Coronary artery (tissue), 2 donors: ENCODE results near the gene ZNF770.

Experiments
- DNase-seq: peaks from one replicate; pipeline ENCODE4 v3.0.0-alpha.2; 2017; ENCODE audit warnings: low spot score
- H3K27ac ChIP-seq, 2 donors: fragments of 200-600 bp; sonication (generic); one replicate each; pipeline ENCODE4 v1.5.1; 2016 to 2019
- H3K4me3 ChIP-seq: fragments of 200-600 bp; sonication (generic); 2 replicates; pipeline ENCODE4 v1.5.1; 2016; ENCODE audit warnings: mild to moderate bottlenecking, moderate library complexity
- TF ChIP-seq, protein P1 (sequence below): fragments of 200-600 bp; sonication (generic); IDR thresholded peaks from one replicate; pipeline ENCODE4 v1.5.1; 2019; ENCODE audit warnings: antibody characterized with exemption

The ZNF770 gene

DNA sequence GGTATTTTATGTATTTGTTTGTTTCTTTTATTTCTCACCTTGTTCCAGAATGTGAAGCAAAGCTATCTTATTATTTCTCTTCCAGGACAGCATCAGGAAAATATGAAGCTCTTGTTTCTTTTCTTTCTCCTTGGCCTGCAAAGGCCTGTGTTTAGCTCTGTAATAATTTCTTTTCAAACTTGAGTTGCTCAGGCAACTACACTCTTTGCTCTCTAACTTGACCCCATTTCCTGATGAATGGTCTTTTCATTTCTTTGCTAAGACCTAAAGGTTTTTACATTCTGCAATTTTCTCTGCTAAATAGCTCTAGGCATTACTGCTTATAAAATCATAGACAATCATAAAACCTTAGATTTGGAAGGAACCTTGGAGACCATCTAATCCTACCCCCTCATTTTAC is 26.2 kb upstream of the ZNF770 start:
- DNase-seq = no peak

GRCh38 chr15:35013370-35013769 is 25.3 kb upstream of the ZNF770 start:
- no peak overlapping the region for H3K27ac ChIP-seq
- no peak overlapping the region for H3K4me3 ChIP-seq
- no peak for DNase-seq
- TF ChIP-seq, protein P1, sequence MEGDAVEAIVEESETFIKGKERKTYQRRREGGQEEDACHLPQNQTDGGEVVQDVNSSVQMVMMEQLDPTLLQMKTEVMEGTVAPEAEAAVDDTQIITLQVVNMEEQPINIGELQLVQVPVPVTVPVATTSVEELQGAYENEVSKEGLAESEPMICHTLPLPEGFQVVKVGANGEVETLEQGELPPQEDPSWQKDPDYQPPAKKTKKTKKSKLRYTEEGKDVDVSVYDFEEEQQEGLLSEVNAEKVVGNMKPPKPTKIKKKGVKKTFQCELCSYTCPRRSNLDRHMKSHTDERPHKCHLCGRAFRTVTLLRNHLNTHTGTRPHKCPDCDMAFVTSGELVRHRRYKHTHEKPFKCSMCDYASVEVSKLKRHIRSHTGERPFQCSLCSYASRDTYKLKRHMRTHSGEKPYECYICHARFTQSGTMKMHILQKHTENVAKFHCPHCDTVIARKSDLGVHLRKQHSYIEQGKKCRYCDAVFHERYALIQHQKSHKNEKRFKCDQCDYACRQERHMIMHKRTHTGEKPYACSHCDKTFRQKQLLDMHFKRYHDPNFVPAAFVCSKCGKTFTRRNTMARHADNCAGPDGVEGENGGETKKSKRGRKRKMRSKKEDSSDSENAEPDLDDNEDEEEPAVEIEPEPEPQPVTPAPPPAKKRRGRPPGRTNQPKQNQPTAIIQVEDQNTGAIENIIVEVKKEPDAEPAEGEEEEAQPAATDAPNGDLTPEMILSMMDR = no peak

More for the DNA sequence above, 26.2 kb upstream of the ZNF770 start:
- Histone ChIP-seq H3K27ac (no peak overlapping the region), H3K4me3 (no peak overlapping the region)
- TF ChIP-seq, protein P1 = no peak

GRCh38 chr15:35007397-35007796 is 19.3 kb upstream of the ZNF770 start:
- no peak overlapping the region for H3K4me3 ChIP-seq
- H3K27ac ChIP-seq = no peak overlapping the region
- TF ChIP-seq, protein P1 = no peak
- no peak for DNase-seq

DNA sequence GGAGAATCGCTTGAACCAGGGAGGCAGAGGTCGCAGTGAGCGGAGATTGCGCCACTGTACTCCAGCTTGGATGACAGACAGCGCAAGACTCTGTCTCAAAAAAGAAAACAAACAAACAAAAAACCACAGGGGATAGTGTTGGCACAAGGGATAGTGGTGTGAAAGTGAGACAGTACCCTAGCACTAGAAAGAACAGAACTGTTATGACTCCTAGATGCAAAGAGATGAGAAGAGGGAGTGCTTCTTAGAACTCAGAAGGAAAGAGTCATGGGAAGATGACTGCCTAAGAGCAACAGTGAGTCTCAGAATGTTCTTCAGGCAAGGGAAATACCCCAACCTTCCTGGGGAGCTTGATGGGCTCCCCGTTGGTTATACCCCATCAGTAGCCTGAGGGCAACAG is 17.8 kb upstream of the ZNF770 start:
- H3K27ac ChIP-seq = no peak overlapping the region
- no peak for DNase-seq
- TF ChIP-seq, protein P1 = no peak
- no peak overlapping the region for H3K4me3 ChIP-seq

- H3K4me3 ChIP-seq = no peak overlapping the region
- TF ChIP-seq, protein P1 = no peak
These were observed 15.8 kb upstream of the ZNF770 start for GRCh38 chr15:35003928-35004327.

DNA sequence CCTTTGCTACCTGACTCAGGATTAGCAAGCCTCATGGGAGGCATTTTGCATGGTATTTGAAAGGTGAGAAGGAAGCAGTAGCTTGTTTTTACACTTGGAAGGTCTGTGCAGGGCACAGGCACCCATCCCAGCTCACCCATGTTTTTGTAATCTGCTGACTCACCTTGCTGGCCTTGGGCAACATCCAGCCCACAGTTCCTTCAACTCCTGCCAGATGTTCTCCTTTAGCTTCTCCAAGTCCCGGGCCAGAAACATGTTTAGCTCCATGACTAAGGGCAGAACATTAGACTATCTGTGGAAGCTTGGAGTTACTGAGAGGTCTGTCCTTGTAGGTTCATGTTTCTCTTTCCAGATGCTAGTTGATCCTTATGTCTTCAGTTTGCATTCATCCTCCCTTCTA is 12.4 kb upstream of the ZNF770 start:
- DNase-seq = no peak
- TF ChIP-seq, protein P1 = no peak

More at GRCh38 chr15:35003928-35004327, 15.8 kb upstream of the ZNF770 start:
- no peak for DNase-seq
- no peak overlapping the region for H3K27ac ChIP-seq

GRCh38 chr15:34999906-35000305 is 11.8 kb upstream of the ZNF770 start:
- Histone ChIP-seq H3K4me3 (no peak overlapping the region), H3K27ac (no peak overlapping the region)
- TF ChIP-seq, protein P1 = no peak
- DNase-seq = no peak

More for the DNA sequence above, 12.4 kb upstream of the ZNF770 start:
- Histone ChIP-seq H3K27ac (no peak overlapping the region), H3K4me3 (no peak overlapping the region)
